Activated CD8-positive, alpha-beta memory T cell treated with anti-CD3 and anti-CD28 coated beads for 36 hours (primary cell): Measurements from ENCODE around the gene ADD2. TPM values are rescaled to one million over a fixed set of nuclear protein-coding genes. Genes with fewer than 3 reads are reported as not detected.
"Not testable (repeated sequence)": the region's sequence is repeated elsewhere in the genome, so short reads cannot be mapped to it uniquely, and the experiment has no call there.

Source experiments
- CTCF ChIA-PET: fragments of 350-600 bp; sonication (Branson Sonifier 250); formaldehyde crosslinking; loops from one replicate; lab custom pipeline; 2021; ENCODE audit warnings: antibody characterized with exemption; lab: Charles Lee
- POLR2A ChIA-PET: fragments of 350-600 bp; sonication (Branson Sonifier 250); formaldehyde crosslinking; loops from one replicate; lab custom pipeline; 2021; ENCODE audit warnings: antibody characterized with exemption; lab: Charles Lee
- total RNA-seq, 2 experiments: library from RNA; stranded (reverse); gene quantifications; one replicate each; pipeline ENCODE4 v1.2.3, GENCODE V29; 2021

ADD2 gene
- total RNA-seq, 2 experiments from 2014 or later: 2.0 to 2.8 TPM

DNA sequence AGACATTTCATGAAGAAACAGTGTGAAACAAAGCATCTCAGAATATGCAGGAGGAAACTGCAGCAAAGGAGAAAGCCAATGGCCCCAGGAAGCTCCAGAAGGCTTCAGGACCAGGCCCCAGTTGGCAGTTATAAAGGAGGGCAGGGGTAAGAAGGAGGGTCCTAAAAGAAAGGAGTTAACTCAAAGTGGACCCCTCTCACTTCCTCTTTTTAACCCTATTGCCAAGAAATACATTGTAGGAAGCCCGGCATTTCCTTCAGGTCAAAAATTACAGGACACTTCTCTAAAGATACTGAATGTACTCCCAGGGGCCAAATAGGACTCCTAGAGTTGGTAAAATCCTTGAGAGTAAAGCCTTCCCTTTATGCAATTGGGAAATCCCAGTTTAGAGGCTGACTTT is 137.2 kb downstream of the ADD2 start:
- CTCF ChIA-PET: no interaction called here

DNA sequence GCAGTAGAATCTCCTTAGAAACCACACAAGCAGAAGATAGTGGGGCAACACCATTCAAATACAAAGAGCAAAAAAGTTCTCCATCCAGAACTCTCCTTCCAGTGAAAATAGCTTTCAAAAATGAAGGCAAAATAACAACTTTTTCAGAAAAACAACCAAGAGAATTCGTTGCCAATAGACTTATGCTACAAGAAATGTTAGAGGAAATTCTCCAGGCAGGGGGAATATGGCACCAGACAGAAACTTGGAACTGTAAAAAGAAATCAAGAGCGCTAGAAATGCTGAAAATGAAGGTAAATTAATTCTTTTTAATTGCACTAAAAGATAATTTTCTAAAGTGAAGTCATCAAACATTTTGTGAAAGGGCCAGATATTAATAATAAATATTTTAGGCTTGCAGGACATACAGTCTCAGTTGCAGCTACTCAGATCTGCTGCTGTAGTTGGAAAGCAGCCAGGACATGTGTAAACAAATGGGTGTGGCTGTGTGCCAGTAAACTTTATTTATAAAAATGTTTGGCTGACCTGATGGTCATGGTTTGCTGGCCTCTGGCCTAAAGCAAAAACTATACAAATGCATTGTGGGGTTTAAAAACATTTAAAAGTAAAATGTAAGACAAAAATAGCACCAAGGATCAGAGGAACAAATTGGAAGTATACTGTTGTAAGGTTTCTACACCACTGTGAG is 140.6 kb downstream of the ADD2 start:
- CTCF ChIA-PET: no interaction called here
- POLR2A ChIA-PET: no interaction called here

More for the DNA sequence above, 137.2 kb downstream of the ADD2 start:
- POLR2A ChIA-PET: no interaction called here

DNA sequence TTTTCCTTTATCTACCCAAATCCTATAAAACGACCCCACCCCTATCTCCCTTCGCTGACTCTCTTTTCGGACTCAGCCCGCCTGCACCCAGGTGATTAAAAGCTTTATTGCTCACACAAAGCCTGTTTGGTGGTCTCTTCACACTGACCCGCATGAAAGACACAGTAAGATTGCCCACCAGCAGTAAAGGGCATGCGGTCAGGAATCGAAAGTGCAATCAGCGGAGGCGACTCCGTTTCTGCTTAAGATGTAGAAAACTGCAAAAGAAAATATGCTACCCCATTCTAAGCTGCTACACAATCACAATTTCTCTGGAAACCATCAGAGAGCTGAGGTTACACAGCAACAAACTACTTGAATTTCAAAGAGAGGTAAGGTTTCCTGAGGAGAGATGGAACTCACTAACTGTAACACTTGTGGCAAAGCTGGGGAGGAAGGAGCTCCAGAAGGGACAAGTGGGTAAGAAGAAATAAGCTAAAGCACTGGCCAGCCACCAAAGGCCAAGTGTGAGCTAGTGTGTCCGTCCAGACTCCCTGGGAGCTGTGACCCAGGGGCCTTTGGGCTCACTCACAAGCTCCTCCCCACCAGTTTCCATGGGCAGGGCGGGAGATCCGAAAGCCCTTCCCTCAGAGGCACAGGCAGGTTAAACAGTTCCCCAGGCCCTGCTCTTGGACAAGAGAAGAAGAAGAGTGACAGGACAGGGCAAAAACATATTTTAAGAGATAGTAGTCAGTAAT is 141.6 kb downstream of the ADD2 start:
- CTCF ChIA-PET: no interaction called here
- POLR2A ChIA-PET: no interaction called here

DNA sequence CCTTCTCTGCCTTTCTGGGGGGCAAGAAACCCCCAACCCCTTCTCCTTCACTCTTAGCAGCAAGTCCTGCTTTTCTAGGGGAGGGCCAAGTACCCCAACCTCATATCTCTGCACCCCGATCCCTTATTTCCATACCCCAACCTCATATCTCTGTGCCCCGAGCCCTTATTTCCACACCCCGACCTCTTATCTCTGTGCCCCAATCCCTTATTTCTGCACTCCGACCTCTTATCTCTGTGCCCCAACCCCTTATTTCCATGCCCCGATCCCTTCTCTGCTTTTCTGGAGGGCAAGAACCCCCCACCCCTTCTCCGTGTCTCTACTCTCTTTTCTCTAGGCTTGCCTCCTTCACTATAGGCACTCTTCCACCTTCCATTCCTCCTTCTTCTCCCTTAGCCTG is 146.5 kb downstream of the ADD2 start:
- CTCF ChIA-PET, POLR2A ChIA-PET: not testable (repeated sequence)

DNA sequence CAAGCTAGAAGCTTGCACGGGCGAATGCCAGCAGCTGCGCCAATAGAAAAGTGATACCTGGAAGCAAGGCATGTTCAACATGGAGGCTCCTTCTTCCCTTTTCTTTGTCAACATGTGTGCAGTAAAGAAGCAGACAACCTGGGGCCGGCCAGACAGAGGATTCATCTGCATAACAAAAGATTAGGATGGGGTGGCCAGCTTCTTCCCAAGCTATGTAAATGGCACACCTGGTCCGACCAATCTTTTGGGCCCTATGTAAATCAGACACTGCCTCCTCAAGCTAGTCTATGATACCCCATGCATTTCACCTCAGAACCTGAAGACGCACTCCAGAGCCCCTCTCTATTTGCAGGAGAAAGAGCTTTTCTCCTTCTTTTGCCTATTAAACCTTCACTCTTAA is 148.0 kb downstream of the ADD2 start:
- CTCF ChIA-PET: interaction anchor here (3.7 kb wide), 1 partner anchor 316 kb away, joined by 26 read pairs; no protein-coding TSS in a partner anchor
- POLR2A ChIA-PET: no interaction called here

DNA sequence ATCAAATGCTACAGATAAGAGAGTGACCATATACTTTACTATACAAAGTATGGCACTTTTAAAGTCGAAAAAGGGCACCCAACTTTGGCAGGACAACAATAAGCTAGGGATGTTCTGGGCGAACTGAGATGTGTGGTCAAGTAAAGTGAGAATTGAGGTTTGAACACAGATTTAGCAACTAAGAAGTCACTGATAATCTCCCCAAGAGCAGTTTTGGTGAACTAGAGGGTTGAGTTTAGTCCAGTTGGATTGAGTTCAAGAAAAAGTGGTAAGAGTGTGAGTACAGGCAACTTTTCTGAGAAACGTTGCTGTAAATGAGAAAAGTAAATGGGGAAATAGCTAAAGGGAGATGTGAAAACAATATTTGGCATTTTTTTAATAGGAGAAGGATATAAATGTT is 148.8 kb downstream of the ADD2 start:
- ChIA-PET POLR2A (no interaction called here), CTCF (interaction anchor here (3.7 kb wide), 1 partner anchor 315 kb away, joined by 26 read pairs; no protein-coding TSS in a partner anchor)

DNA sequence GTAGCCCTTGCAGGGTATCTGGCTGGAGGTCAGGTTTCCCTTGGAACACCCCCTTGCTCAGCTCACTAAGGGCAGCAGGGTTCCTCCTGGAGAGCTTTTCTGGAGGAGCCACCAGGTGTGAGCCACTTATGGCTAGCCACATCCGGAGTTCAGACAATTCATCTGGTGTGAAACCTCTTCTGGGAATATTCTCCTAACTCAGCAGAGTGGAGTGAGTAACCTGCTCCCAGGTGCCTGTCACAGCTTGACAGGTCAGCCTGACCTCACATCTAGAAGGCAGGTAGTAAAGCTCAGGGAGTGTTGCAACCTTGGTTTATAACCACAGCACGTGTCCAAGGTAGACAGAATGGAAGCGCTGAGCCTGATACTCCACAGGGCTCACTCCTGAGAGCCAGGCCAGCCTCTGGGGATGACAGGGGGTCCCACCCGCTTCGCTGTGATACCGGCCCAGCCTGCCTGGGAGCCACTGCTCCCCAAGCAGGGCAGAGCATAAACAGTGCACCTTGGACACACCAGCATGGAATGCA is 151.8 kb downstream of the ADD2 start:
- POLR2A ChIA-PET: no interaction called here
- CTCF ChIA-PET: interaction anchor here (1.2 kb wide), 1 partner anchor 313 kb away, joined by 4 read pairs; no protein-coding TSS in a partner anchor

DNA sequence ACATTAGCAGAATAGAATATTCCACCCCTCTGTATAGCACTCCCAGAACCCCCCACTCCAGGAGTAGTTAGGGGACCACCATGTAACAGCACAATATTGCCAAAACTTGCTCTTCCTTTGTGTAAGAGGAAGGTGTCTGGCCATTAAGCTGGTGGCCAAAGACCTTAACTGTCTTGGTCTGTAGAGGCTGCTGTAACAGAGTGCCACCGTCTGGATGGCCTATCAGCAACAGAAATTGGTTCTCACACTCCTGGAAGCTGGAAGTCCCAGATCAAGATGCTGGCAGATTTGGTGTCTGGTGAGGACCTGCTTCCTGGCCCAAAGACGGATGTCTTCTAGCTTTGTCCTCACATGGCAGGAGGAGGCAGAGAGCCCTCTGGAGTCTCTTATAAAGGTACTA is 152.8 kb downstream of the ADD2 start:
- ChIA-PET CTCF (interaction anchor here (0.6 to 1.2 kb wide), 2 partner anchors 208 to 312 kb away, joined by 4 read pairs; no protein-coding TSS in a partner anchor), POLR2A (no interaction called here)

DNA sequence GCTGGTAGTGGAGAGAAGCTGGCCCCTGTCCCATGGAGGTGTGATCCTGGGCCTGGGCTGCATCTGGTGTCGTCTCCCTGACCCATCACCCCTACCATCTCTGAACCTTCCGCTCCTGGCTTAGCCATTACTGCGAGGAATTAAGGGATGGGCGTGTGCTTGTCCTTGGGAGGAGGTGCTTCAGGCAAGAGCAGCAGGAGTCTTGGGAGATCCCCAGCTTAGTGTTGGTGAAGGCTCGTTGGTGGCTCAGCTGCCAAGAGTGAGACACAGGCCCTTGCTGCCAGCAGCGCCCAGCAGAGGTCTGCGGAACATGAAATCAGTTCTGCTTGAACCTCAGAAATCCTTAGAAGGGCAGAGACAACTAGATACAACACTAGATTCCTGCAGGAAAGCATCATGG is 154.5 kb downstream of the ADD2 start:
- ChIA-PET CTCF (no interaction called here), POLR2A (no interaction called here)

DNA sequence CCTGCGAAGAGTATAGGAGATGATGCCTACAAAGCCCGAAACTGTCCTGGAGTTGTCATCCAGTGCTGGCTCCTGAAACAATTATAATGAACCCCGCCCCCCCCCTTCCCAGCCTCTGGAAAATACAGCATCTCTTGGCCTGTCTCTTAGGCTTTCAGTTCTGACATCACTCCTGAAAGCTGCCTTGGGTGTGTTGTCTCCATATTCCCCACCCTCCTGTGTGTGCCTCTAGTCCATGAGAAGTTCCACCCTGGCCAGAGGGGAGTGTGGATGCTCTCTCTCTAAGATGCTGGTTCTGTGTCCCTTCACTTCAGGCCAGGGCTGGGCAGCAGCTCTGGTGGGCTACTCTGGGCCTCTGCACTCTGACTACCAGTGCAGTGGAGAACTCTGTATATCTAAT is 155.4 kb downstream of the ADD2 start:
- ChIA-PET CTCF (no interaction called here), POLR2A (no interaction called here)

DNA sequence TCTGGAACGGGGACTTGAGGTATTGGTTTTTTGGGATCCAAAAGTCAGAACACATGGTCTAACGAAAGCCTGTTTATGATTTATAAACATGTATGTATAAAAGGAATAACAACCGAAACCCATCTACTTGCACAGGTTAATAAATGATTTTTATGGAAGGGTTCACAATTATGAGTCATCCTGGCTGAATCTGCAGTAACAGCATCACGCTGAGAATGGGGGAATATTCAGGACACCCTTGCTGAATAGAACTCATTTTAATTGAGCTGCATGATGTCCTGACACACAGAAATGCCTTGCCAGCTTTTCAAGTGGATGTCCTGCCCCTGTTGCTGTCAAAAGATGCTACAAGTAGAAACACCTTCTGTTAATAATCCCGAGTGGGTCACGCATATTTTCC is 159.6 kb downstream of the ADD2 start:
- ChIA-PET CTCF (interaction anchor here (1.3 kb wide), 1 partner anchor 10 kb away, joined by 6 read pairs; no protein-coding TSS in a partner anchor), POLR2A (no interaction called here)

DNA sequence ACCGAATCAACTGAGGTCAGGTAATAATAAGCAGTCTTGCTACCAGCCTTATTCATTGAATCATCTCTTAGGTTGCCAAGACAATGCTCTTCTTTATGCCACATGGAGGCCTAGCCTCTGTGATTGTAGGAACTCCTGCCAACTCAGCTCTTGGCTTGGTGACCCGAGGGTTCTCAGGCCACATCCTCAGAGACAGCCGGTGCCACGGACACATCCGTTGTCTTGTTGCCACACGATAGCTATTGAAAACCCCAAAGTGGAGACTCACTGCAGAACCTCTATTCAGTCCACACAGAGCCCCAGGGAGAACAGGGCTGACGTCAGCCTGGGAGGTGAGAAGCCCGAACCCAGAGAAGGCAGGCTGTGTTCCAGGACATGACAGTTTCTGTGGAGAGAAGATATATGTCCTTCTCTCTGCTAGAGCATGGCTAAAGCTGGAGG is 160.9 kb downstream of the ADD2 start:
- ChIA-PET CTCF (no interaction called here), POLR2A (no interaction called here)

Other genes starting within 250 kb of the ADD2 start
- under 1 TPM; 0.11 to 0.13 TPM for gene TGFA, start 214.4 kb downstream of the ADD2 start, total RNA-seq
- gene FIGLA, start 22.4 kb upstream of the ADD2 start, total RNA-seq: not detected
- not detected for gene CLEC4F, start 52.4 kb upstream of the ADD2 start, total RNA-seq
- gene CD207, start 67.6 kb upstream of the ADD2 start, total RNA-seq: not detected
- gene VAX2, start 132.4 kb upstream of the ADD2 start, total RNA-seq: not detected
- gene ATP6V1B1, start 167.7 kb upstream of the ADD2 start, total RNA-seq: not detected
- not detected for gene ANKRD53, start 210.4 kb upstream of the ADD2 start, total RNA-seq
- 10 to 100 TPM; 90.2 to 90.7 TPM for gene TEX261, start 226.7 kb upstream of the ADD2 start, total RNA-seq